Measurements from ENCODE around the gene SEC14L6.
"Not testable (repeated sequence)": the region's sequence is repeated elsewhere in the genome, so short reads cannot be mapped to it uniquely, and the experiment has no call there.

SEC14L6 gene

DNA sequence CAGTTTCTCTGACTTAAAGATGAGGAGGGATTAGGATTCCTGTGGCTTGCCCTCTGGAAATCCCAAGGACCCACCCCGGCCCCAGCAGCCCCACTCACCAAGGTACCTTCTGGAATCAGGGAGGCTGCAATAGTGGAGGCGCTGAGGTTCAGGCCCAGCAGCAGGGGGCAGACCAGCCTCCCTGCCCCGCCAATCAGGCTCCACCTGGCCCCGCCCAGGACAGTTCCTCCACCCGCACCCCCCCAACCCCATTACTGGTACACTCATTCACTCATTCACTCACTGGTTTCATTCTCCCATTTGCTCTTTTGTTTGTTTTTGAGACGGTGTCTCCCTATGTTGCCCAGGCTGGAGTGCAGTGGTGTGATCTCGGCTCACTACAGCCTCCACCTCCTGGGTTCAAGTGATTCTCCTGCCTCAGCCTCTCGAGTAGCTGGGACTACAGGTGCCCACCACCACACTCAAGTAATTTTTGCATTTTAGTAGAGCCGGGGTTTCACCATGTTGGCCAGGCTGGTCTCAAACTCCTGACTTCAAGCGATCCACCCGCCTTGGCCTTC, 14.2 kb upstream of the SEC14L6 start:
- not testable (repeated sequence) for DNase-seq (ENCODE audit: low read depth); H3K4me3 ChIP-seq (ENCODE audit: low read depth, low read length)
- TF ChIP-seq, protein P1, sequence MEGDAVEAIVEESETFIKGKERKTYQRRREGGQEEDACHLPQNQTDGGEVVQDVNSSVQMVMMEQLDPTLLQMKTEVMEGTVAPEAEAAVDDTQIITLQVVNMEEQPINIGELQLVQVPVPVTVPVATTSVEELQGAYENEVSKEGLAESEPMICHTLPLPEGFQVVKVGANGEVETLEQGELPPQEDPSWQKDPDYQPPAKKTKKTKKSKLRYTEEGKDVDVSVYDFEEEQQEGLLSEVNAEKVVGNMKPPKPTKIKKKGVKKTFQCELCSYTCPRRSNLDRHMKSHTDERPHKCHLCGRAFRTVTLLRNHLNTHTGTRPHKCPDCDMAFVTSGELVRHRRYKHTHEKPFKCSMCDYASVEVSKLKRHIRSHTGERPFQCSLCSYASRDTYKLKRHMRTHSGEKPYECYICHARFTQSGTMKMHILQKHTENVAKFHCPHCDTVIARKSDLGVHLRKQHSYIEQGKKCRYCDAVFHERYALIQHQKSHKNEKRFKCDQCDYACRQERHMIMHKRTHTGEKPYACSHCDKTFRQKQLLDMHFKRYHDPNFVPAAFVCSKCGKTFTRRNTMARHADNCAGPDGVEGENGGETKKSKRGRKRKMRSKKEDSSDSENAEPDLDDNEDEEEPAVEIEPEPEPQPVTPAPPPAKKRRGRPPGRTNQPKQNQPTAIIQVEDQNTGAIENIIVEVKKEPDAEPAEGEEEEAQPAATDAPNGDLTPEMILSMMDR (IDR thresholded peaks at IDR 0.05; ENCODE audit: low read depth, low read length, missing control alignments) = peak; percentile 23

DNA sequence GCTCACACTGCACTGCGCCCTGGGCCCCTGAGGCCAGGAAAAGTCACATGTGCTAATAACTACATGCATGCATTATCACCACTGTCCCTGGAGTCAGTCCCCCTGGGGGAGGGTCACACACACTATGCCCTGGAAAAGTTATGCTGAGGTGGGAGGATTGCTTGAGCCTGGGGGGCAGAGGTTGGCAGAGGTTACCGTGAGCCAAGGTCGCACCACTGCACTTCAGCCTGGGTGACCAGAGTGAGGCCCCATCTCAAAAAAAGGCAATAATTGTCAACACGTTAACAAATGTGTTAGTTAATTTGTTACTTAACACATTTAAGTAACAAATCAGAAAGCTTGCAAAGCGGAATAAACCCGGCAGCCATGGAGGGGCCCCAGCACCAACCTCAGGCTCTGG, 13.3 kb upstream of the SEC14L6 start:
- TF ChIP-seq, protein P1 (IDR thresholded peaks at IDR 0.05; ENCODE audit: low read depth, low read length, missing control alignments) = no peak
- no peak for DNase-seq (ENCODE audit: low read depth)
- H3K4me3 ChIP-seq (ENCODE audit: low read depth, low read length) = no peak overlapping the region

DNA sequence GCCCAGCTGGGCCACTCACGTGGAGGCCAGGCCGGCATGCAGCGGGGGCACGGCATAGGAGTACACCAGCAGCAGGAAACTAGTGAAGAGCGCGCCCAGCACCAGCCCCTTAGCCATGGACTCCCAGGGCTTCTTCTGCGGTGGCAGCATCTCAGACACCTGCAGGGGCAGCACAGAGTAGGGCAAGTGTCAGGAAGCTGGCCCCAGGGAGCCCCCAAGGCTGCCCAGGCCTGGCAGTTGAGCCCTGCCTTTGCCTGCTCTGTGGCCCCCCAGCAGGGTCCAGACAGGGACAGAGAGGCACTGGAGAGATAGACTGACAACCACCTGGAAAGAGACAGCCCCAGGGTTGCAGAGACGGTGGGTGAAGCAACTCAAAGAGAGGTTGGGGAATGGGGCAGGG, 10.7 kb upstream of the SEC14L6 start:
- H3K4me3 ChIP-seq (ENCODE audit: low read depth, low read length) = no peak overlapping the region
- TF ChIP-seq, protein P1 (IDR thresholded peaks at IDR 0.05; ENCODE audit: low read depth, low read length, missing control alignments) = no peak
- no peak for DNase-seq (ENCODE audit: low read depth)

DNA sequence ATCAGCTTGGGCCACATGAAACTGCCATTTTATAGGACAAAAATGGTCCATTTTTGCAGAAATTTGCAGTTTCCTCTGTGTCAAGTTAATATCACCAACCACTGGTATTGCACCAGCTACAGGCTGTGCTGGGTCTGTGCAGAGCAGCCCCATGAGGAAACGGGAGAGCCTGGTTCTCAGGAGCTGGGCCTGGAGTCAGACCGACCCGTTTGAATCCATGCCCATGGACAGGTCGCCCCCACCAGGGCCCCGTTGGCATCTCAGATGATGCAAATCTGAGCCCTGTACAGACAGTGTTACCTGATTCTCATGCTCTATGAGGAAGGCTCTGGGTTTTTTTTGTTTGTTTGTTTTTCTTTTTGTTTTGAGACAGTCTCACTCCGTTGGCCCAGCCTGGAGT, 9.8 kb upstream of the SEC14L6 start:
- TF ChIP-seq, protein P1 (IDR thresholded peaks at IDR 0.05; ENCODE audit: low read depth, low read length, missing control alignments) = no peak
- DNase-seq (ENCODE audit: low read depth) = no peak
- no peak overlapping the region for H3K4me3 ChIP-seq (ENCODE audit: low read depth, low read length)

DNA sequence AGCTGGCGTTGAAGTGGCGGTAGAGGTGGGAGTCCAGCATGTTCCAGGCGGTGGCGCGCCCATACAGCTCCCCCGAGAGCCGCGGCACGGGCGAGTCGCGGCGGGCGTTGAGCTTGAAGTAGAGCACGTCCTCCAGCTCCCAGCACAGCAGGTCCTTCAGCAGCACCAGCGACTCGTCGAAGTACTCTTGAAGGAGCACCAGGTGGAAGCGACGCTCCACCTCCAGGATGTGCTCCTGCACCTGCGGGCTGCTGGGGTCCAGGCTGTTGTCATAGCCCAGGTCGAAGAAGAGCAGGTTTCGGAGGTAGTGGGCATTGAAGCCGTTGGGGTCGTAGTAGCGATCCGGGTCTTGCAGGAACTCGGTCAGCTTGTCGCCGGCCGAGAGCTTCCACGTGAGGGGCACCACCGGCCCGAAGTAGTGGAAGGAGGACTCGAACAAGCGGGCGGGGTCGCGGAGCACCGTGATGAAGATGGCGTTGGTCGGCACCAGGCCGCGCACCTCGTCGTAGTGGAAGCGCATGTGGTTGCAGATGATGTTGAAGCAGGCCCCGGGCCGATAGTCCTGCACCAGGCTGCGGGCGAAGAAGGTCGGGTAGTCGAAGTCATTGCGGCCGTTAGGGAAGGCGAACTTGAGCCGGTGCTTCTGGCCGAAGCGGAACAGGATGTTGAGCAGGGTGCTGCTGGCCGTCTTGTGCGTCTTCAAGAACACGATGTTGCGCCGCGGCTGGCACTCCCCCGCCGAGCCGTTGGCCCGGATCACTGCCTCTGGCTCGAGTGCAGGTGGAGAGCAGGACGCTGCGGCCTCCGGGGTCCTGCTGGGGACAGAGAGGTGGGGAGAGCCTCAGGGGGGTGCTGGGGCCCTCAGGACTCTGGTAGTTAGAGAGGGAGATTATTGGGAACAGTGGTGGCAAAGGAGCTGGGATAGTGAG, 9.0 kb upstream of the SEC14L6 start:
- no peak for DNase-seq (ENCODE audit: low read depth)
- no peak overlapping the region for H3K4me3 ChIP-seq (ENCODE audit: low read depth, low read length)
- TF ChIP-seq, protein P1 (IDR thresholded peaks at IDR 0.05; ENCODE audit: low read depth, low read length, missing control alignments) = no peak

DNA sequence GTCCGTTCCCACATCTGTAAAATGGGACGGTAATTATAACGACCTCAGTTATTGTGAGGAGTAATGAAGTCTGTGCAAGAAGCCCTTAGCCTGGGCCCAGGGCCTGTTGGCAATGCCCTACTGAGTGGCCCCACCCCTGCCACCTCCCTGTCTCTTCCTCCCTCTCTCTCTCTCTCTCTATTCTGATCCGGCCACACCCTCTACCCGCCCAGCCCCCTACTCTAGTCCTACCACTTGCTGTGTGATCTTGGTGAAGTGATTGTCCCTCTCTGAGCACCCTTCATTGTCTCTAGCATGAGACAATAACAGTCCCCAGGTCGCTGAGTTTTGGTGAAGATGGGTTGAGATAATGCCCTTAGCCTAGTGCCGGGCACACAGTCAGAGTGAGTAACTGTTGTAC, 7.4 kb upstream of the SEC14L6 start:
- TF ChIP-seq, protein P1 (IDR thresholded peaks at IDR 0.05; ENCODE audit: low read depth, low read length, missing control alignments) = no peak
- no peak for DNase-seq (ENCODE audit: low read depth)
- H3K4me3 ChIP-seq (ENCODE audit: low read depth, low read length) = no peak overlapping the region
